Measurements from ENCODE around the gene RXFP1. TPM values are rescaled to one million over a fixed set of nuclear protein-coding genes. Genes with fewer than 3 reads are reported as not detected.

Gene RXFP1
- total RNA-seq, 4 donors from 2014 or later, result 2.1 to 11.3 (median 6.0) TPM

- no peaks in the 10 kb centered on the region for H3K9me3 ChIP-seq
- intact Hi-C loops (cut with DNase I; ENCODE audit: low total_unique reads), result no loop called here
- no peaks in the 10 kb centered on the region for H3K36me3 ChIP-seq
- no peak overlapping the region for H3K27ac ChIP-seq
- H3K27me3 ChIP-seq, result no peaks in the 10 kb centered on the region
- H3K4me1 ChIP-seq, result no peaks in the 10 kb centered on the region
- TF ChIP-seq POLR2A (IDR thresholded peaks at IDR 0.05), result no peak
- TF ChIP-seq, protein P1, sequence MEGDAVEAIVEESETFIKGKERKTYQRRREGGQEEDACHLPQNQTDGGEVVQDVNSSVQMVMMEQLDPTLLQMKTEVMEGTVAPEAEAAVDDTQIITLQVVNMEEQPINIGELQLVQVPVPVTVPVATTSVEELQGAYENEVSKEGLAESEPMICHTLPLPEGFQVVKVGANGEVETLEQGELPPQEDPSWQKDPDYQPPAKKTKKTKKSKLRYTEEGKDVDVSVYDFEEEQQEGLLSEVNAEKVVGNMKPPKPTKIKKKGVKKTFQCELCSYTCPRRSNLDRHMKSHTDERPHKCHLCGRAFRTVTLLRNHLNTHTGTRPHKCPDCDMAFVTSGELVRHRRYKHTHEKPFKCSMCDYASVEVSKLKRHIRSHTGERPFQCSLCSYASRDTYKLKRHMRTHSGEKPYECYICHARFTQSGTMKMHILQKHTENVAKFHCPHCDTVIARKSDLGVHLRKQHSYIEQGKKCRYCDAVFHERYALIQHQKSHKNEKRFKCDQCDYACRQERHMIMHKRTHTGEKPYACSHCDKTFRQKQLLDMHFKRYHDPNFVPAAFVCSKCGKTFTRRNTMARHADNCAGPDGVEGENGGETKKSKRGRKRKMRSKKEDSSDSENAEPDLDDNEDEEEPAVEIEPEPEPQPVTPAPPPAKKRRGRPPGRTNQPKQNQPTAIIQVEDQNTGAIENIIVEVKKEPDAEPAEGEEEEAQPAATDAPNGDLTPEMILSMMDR (IDR thresholded peaks at IDR 0.05), result no peak
- no peak overlapping the region for H3K4me3 ChIP-seq
- no peak for DNase-seq
These were observed 38.6 kb downstream of the RXFP1 start for GRCh38 chr4:158560284-158560683.

GRCh38 chr4:158566860-158567259 lies 45.2 kb downstream of the RXFP1 start:
- Histone ChIP-seq H3K9me3 (no peaks in the 10 kb centered on the region), H3K36me3 (no peaks in the 10 kb centered on the region), H3K27me3 (no peaks in the 10 kb centered on the region), H3K27ac (no peak overlapping the region), H3K4me3 (no peak overlapping the region), H3K4me1 (no peaks in the 10 kb centered on the region)
- intact Hi-C loops (cut with DNase I; ENCODE audit: low total_unique reads), result no loop called here
- DNase-seq, result no peak
- TF ChIP-seq POLR2A (IDR thresholded peaks at IDR 0.05), result no peak
- TF ChIP-seq, protein P1 (IDR thresholded peaks at IDR 0.05), result no peak

GRCh38 chr4:158571736-158572135 lies 50.1 kb downstream of the RXFP1 start:
- no peak for DNase-seq
- Histone ChIP-seq H3K9me3 (no peaks in the 10 kb centered on the region), H3K36me3 (no peaks in the 10 kb centered on the region), H3K4me1 (no peaks in the 10 kb centered on the region), H3K4me3 (no peak overlapping the region), H3K27me3 (no peaks in the 10 kb centered on the region), H3K27ac (no peak overlapping the region)
- TF ChIP-seq, protein P1 (IDR thresholded peaks at IDR 0.05), result no peak
- no peak for TF ChIP-seq POLR2A (IDR thresholded peaks at IDR 0.05)
- intact Hi-C loops (cut with DNase I; ENCODE audit: low total_unique reads), result no loop called here

GRCh38 chr4:158572608-158573007 lies 50.9 kb downstream of the RXFP1 start:
- no peak overlapping the region for H3K4me3 ChIP-seq
- H3K36me3 ChIP-seq, result no peaks in the 10 kb centered on the region
- TF ChIP-seq POLR2A (IDR thresholded peaks at IDR 0.05), result no peak
- TF ChIP-seq, protein P1 (IDR thresholded peaks at IDR 0.05), result no peak
- H3K9me3 ChIP-seq, result no peaks in the 10 kb centered on the region
- DNase-seq, result no peak
- H3K27ac ChIP-seq, result no peak overlapping the region
- intact Hi-C loops (cut with DNase I; ENCODE audit: low total_unique reads), result no loop called here
- H3K4me1 ChIP-seq, result no peaks in the 10 kb centered on the region
- no peaks in the 10 kb centered on the region for H3K27me3 ChIP-seq

DNA sequence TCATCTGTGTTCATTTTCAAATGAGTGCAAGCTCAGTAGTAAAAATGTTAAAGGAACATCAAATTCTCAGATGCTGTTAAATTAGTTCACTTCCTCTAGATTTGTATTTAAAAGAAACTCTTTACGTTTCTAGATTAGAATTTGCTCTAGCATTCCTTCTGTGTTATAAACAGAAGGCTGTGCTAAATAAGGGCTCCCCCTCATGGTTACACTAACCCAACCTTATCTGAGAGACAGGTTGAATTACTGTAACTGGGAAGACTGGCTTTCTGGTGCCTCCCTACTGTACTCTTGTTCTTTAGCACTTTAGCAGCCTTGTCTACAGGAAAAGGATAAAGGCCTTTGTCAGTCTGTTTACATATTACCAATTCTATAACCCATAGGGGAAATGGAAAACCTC lies 56.8 kb downstream of the RXFP1 start:
- Histone ChIP-seq H3K9me3 (no peaks in the 10 kb centered on the region), H3K36me3 (no peaks in the 10 kb centered on the region), H3K27me3 (no peaks in the 10 kb centered on the region), H3K4me3 (no peak overlapping the region), H3K4me1 (no peaks in the 10 kb centered on the region), H3K27ac (no peak overlapping the region)
- intact Hi-C loops (cut with DNase I; ENCODE audit: low total_unique reads), result no loop called here
- no peak for TF ChIP-seq POLR2A (IDR thresholded peaks at IDR 0.05)
- TF ChIP-seq, protein P1 (IDR thresholded peaks at IDR 0.05), result no peak
- DNase-seq, result no peak

All from uterus (tissue), 4 donors.